Cardiac muscle cell (in vitro differentiated cells and primary cell): ENCODE measurements around the gene ARHGAP26. TPM values are rescaled to one million over a fixed set of nuclear protein-coding genes. Genes with fewer than 3 reads are reported as not detected.

Experiments
- DNase-seq, 2 donors: peaks; one replicate each; pipeline versions ENCODE4 v3.0.0 to v3.0.0-alpha.2; 2010 to 2017; ENCODE audit warnings: low read depth in 1 of 2, low spot score in 1 of 2
- H3K27ac ChIP-seq: fragments of 200-600 bp; sonication (generic); 2 replicates; pipeline ENCODE4 v1.5.1; 2016
- H3K27me3 ChIP-seq: fragments of 200-600 bp; sonication (generic); 2 replicates; pipeline ENCODE4 v1.6.0; 2016; ENCODE audit warnings: control low read depth
- H3K36me3 ChIP-seq: fragments of 200-600 bp; sonication (generic); 2 replicates; pipeline ENCODE4 v1.5.1; 2016; ENCODE audit warnings: control low read depth
- H3K4me1 ChIP-seq: fragments of 200-600 bp; sonication (generic); 2 replicates; pipeline ENCODE4 v1.8.1; 2017; ENCODE audit warnings: low read depth, mild to moderate bottlenecking, mixed run types
- H3K4me3 ChIP-seq: fragments of 200-600 bp; sonication (generic); 2 replicates; pipeline ENCODE4 v1.5.1; 2016; ENCODE audit warnings: mild to moderate bottlenecking
- H3K9me3 ChIP-seq: fragments of 200-600 bp; sonication (generic); 2 replicates; pipeline ENCODE4 v1.5.1; 2017; ENCODE audit warnings: low read depth, mild to moderate bottlenecking, control low read depth
- polyA plus RNA-seq: library from polyadenylated mRNA; unstranded; fragments of >200 nt; fragmentation: Nextera tagmentation; extraction: Ambion mirVana; gene quantifications from 2 replicates; pipeline ENCODE4 v1.2.1, GENCODE V29; 2016
- total RNA-seq: library from RNA; depleted of rRNA; stranded (reverse); fragments of >200 nt; gene quantifications from 2 replicates; pipeline ENCODE4 v1.2.3, GENCODE V29; 2016
- TF ChIP-seq, protein P1 (sequence below): IDR thresholded peaks from 2 replicates; pipeline ENCODE4 v1.5.1; 2012; ENCODE audit warnings: low read depth, mild to moderate bottlenecking, low read length

ARHGAP26 gene
- total and polyA plus RNA-seq, 2 experiments from 2014 or later, result 12.7 to 16.2 TPM

GRCh38 chr5:143142596-143143435, 372.6 kb downstream of the ARHGAP26 start:
- Histone ChIP-seq H3K4me1 (peaks cover 21% of the 10 kb centered on the region), H3K36me3 (no peaks in the 10 kb centered on the region), H3K9me3 (no peaks in the 10 kb centered on the region), H3K27me3 (no peaks in the 10 kb centered on the region), H3K27ac (no peak overlapping the region), H3K4me3 (no peak overlapping the region)
- TF ChIP-seq, protein P1, sequence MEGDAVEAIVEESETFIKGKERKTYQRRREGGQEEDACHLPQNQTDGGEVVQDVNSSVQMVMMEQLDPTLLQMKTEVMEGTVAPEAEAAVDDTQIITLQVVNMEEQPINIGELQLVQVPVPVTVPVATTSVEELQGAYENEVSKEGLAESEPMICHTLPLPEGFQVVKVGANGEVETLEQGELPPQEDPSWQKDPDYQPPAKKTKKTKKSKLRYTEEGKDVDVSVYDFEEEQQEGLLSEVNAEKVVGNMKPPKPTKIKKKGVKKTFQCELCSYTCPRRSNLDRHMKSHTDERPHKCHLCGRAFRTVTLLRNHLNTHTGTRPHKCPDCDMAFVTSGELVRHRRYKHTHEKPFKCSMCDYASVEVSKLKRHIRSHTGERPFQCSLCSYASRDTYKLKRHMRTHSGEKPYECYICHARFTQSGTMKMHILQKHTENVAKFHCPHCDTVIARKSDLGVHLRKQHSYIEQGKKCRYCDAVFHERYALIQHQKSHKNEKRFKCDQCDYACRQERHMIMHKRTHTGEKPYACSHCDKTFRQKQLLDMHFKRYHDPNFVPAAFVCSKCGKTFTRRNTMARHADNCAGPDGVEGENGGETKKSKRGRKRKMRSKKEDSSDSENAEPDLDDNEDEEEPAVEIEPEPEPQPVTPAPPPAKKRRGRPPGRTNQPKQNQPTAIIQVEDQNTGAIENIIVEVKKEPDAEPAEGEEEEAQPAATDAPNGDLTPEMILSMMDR, result no peak
- DNase-seq, result peak in 1 of 2 donors; percentile 85

GRCh38 chr5:143143973-143144372, 373.8 kb downstream of the ARHGAP26 start:
- DNase-seq, result no peak
- Histone ChIP-seq H3K27ac (no peak overlapping the region), H3K27me3 (no peaks in the 10 kb centered on the region), H3K4me3 (no peak overlapping the region), H3K36me3 (no peaks in the 10 kb centered on the region), H3K4me1 (peaks cover 16% of the 10 kb centered on the region), H3K9me3 (no peaks in the 10 kb centered on the region)
- TF ChIP-seq, protein P1, result no peak

GRCh38 chr5:143145243-143146160, 375.3 kb downstream of the ARHGAP26 start:
- Histone ChIP-seq H3K27ac (no peak overlapping the region), H3K4me3 (no peak overlapping the region), H3K27me3 (no peaks in the 10 kb centered on the region), H3K9me3 (no peaks in the 10 kb centered on the region), H3K36me3 (no peaks in the 10 kb centered on the region), H3K4me1 (peaks cover 1% of the 10 kb centered on the region)
- no peak for DNase-seq
- TF ChIP-seq, protein P1, result no peak

DNA sequence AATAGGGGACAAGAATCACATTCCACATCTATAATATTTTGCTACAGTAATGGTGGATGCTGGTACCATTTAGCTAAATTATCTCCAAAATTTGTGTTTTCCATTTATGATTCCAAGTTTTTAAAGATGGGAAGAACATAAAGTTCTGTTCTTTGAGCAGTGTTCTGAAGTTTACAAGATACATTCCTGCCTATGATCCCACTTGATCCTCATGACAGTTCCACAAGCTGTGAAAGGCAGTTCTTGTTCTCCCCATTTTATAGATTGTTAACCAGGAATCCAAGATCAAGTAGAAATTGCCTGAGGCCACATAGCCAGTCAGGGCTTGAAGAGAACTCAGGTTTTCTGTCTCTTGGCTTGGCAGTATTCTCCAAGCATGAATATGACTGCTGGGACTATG, 376.0 kb downstream of the ARHGAP26 start:
- TF ChIP-seq, protein P1, result no peak
- no peak for DNase-seq
- Histone ChIP-seq H3K27ac (no peak overlapping the region), H3K36me3 (no peaks in the 10 kb centered on the region), H3K9me3 (no peaks in the 10 kb centered on the region), H3K27me3 (no peaks in the 10 kb centered on the region), H3K4me1 (no peaks in the 10 kb centered on the region), H3K4me3 (no peak overlapping the region)

DNA sequence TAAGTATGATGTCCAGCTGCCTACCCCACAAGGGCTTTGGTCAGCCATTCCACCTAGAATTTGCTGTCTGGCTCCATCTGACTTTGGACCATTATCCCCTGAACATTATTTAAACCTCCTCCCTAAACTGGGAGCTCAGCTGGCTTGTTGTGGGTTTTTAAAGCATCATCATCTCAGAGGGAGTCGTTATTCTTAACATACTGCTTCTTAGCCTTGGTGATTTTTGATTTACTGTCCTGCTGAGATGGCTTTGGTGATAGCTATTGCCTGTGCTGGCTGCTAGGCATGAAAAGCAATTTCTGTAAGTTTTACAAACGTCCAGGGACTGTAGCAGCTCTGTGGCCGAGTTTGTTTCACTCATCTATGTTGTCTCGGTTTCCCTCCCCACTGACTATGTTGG, 377.2 kb downstream of the ARHGAP26 start:
- TF ChIP-seq, protein P1, result no peak
- Histone ChIP-seq H3K36me3 (no peaks in the 10 kb centered on the region), H3K9me3 (no peaks in the 10 kb centered on the region), H3K27ac (no peak overlapping the region), H3K27me3 (no peaks in the 10 kb centered on the region), H3K4me3 (no peak overlapping the region), H3K4me1 (no peaks in the 10 kb centered on the region)
- no peak for DNase-seq
